H1 (cell line): Measurements from ENCODE around the gene SERPINA12. TPM values are rescaled to one million over a fixed set of nuclear protein-coding genes. Genes with fewer than 3 reads are reported as not detected.

Experiments
- HDAC2 ChIP-seq, 2 experiments: fragments of 300-600 bp in 1 of 2; sonication (generic) in 1 of 2; IDR thresholded peaks; 2 replicates each; pipeline ENCODE4 v1.6.1; 2011 to 2012; ENCODE audit warnings: low read depth in 2 of 2, low read length in 2 of 2, mild to moderate bottlenecking in 2 of 2, moderate library complexity in 2 of 2, borderline replicate concordance in 1 of 2, inconsistent platforms in 1 of 2
- KDM4A ChIP-seq: IDR thresholded peaks from one replicate; pipeline ENCODE4 v1.7.1; 2012; ENCODE audit warnings: low read depth, mild to moderate bottlenecking, moderate library complexity, low read length, inconsistent platforms; ENCODE audit not compliant: severe bottlenecking
- KDM5A ChIP-seq: fragments of 200-600 bp; IDR thresholded peaks from 2 replicates; pipeline ENCODE4 v1.7.1; 2012; ENCODE audit warnings: mild to moderate bottlenecking, low read length, inconsistent platforms, mixed read lengths
- RXRA ChIP-seq: IDR thresholded peaks from 2 replicates; pipeline ENCODE4 v1.6.1; 2011; ENCODE audit warnings: low read depth, mild to moderate bottlenecking, low read length, moderate library complexity; ENCODE audit not compliant: insufficient read depth
- TBP ChIP-seq: IDR thresholded peaks from 2 replicates; pipeline ENCODE4 v1.6.1; 2011; ENCODE audit warnings: low read depth, low read length, improper control_type of control experiment
- ZNF274 ChIP-seq: IDR thresholded peaks from 2 replicates; pipeline ENCODE4 v1.7.0; 2012; ENCODE audit warnings: low read length, borderline replicate concordance; ENCODE audit errors: extremely low read depth
- polyA plus RNA-seq, 7 experiments: library from polyadenylated mRNA; depleted of rRNA in 3 of 7; stranded (reverse) in 5 of 7; unstranded in 2 of 7; fragments of >200 nt in 5 of 7; fragments of 200-250 nt in 2 of 7; gene quantifications; 1 replicate in 5 of 7; 2 replicates in 1 of 7; 4 replicates in 1 of 7; pipeline versions ENCODE4 v1.2.1 to v1.2.3, GENCODE V29; 2011 to 2013; ENCODE audit warnings: missing spikeins in 2 of 7, mixed read lengths in 2 of 7
- total RNA-seq: library from RNA; stranded (reverse); fragmentation: NEBNext Ultra II Directional; extraction: Animal tissue kit (Norgen Biotek cat#: 25700); gene quantifications from 2 replicates; pipeline ENCODE4 v1.2.1, GENCODE V29; 2021

SERPINA12 gene
- total and polyA plus RNA-seq, 2 of the 8 experiments (the other 6 are each of a cell fraction or from before 2014, with no cell fraction given): not detected

- no peak for TF ChIP-seq HDAC2 (IDR thresholded peaks at IDR 0.05; ENCODE audit: borderline replicate concordance in 1 of 2, low read depth in 2 of 2, low read length in 2 of 2)
- TF ChIP-seq ZNF274: no peak
- TF ChIP-seq RXRA: no peak
- no peak for TF ChIP-seq KDM4A
- no peak for TF ChIP-seq KDM5A
- TF ChIP-seq TBP: no peak
These were observed 47.6 kb downstream of the SERPINA12 start (continued) for GRCh38 chr14:94461526-94462218.
